Measurements from ENCODE around the gene CACNA1B. TPM values are rescaled to one million over a fixed set of nuclear protein-coding genes. Genes with fewer than 3 reads are reported as not detected.
A peak's percentile ranks its signal among the peaks of the same experiment; 100 is the strongest.

Gene CACNA1B
- total and polyA plus RNA-seq, 9 donors: 0.01 to 3.8 (median 0.16) TPM; not detected in 1

- Histone ChIP-seq H3K27ac (no peak overlapping the region), H3K27me3 (no peaks in the 10 kb centered on the region), H3K9me3 (no peaks in the 10 kb centered on the region), H3K36me3 (no peaks in the 10 kb centered on the region), H3K4me3 (no peak overlapping the region), H3K4me1 (ENCODE audit: insufficient read depth) (no peaks in the 10 kb centered on the region)
- peak in 1 of 5 donors; percentile 0 for DNase-seq
- 55 to 60% (median 58%) methylated on average over 8 of the region's 8 CpGs for WGBS, 3 donors
- no peak for TF ChIP-seq EP300 (IDR thresholded peaks at IDR 0.05)
- TF ChIP-seq, protein P1, sequence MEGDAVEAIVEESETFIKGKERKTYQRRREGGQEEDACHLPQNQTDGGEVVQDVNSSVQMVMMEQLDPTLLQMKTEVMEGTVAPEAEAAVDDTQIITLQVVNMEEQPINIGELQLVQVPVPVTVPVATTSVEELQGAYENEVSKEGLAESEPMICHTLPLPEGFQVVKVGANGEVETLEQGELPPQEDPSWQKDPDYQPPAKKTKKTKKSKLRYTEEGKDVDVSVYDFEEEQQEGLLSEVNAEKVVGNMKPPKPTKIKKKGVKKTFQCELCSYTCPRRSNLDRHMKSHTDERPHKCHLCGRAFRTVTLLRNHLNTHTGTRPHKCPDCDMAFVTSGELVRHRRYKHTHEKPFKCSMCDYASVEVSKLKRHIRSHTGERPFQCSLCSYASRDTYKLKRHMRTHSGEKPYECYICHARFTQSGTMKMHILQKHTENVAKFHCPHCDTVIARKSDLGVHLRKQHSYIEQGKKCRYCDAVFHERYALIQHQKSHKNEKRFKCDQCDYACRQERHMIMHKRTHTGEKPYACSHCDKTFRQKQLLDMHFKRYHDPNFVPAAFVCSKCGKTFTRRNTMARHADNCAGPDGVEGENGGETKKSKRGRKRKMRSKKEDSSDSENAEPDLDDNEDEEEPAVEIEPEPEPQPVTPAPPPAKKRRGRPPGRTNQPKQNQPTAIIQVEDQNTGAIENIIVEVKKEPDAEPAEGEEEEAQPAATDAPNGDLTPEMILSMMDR (IDR thresholded peaks at IDR 0.05): no peak
- intact Hi-C loops (cut with DNase I): no loop called here
Observed at GRCh38 chr9:138042640-138043039, 165.1 kb downstream of the CACNA1B start.

DNA sequence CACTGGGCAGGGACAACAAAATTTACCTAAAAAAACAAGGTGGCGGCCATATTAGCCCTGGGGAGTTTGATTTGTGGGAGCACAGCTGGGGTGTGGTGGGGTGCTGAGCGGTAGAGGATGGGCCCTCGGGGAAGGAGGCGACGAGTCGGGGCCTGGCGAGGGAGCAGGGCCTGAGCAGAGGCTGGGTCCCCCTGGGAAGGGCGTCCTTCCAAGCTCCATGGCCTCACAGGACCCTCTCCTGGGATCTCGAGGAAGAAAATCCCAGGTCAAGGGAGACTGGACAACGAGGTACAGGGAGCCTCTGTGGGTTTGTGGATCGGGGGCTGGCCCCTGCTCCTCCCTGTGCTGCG, 165.5 kb downstream of the CACNA1B start:
- H3K4me3 ChIP-seq: no peak overlapping the region
- WGBS, 3 donors: 84 to 88% (median 85%) methylated on average over 12 of the region's 12 CpGs
- H3K4me1 ChIP-seq (ENCODE audit: insufficient read depth): no peaks in the 10 kb centered on the region
- no peaks in the 10 kb centered on the region for H3K36me3 ChIP-seq
- no peak for TF ChIP-seq POLR2A (IDR thresholded peaks at IDR 0.05)
- TF ChIP-seq, protein P1 (IDR thresholded peaks at IDR 0.05): no peak
- TF ChIP-seq EP300 (IDR thresholded peaks at IDR 0.05): no peak
- DNase-seq: peak in 2 of 5 donors; percentile 2 to 3
- H3K9me3 ChIP-seq: no peaks in the 10 kb centered on the region
- no peak overlapping the region for H3K27ac ChIP-seq
- intact Hi-C loops (cut with DNase I): no loop called here
- no peaks in the 10 kb centered on the region for H3K27me3 ChIP-seq

DNA sequence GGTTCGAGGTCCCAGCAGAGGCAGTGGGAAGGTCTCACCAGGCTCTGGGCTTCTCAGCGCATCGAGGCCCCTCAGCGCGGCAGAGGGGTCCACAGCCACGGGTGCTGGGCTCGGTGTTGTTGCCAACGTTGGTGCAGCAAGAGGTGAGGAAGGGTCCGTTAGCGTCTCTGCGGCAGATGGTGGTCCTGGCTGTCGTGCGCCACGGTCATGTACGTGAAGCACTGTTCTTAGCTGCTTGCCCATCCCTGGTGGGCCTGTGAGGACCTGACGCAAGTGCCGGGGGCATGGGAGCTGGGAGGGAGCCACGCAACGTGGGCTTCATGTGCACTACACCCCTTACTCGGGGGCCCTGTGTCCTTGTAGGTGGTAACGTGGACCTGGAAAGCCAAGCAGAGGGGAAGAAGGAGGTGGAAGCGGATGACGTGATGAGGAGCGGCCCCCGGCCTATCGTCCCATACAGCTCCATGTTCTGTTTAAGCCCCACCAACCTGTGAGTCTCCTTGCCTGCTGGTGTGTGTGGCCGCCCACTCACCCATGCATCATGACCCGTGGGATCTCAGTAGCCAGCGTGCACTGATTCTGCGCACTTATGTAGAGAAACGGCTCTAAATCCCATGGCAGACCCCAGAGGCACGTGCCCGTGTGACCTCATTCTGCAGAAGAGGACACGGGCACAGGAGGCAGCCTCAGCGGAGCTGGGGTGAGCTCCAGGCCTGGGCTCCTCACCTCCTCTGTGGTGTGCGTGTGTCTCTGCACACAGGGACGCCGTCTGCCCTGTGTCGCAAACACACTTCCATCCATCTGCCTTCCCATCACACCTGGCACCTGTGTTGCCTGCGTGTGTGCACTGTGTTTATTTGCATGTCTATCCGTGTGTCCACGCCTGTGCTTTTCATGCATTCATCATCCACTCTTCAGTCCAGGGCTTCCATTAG, 166.1 kb downstream of the CACNA1B start:
- no peaks in the 10 kb centered on the region for H3K36me3 ChIP-seq
- no peaks in the 10 kb centered on the region for H3K9me3 ChIP-seq
- no peaks in the 10 kb centered on the region for H3K4me1 ChIP-seq (ENCODE audit: insufficient read depth)
- peak in 2 of 5 donors; percentile 6 to 7 for DNase-seq
- no peaks in the 10 kb centered on the region for H3K27me3 ChIP-seq
- no peak overlapping the region for H3K27ac ChIP-seq
- intact Hi-C loops (cut with DNase I): no loop called here
- H3K4me3 ChIP-seq: no peak overlapping the region
- 90 to 92% (median 91%) methylated on average over 42 of the region's 42 CpGs for WGBS, 3 donors
- TF ChIP-seq, protein P1 (IDR thresholded peaks at IDR 0.05): no peak
- TF ChIP-seq EP300 (IDR thresholded peaks at IDR 0.05) (no peak), POLR2A (IDR thresholded peaks at IDR 0.05) (no peak)

DNA sequence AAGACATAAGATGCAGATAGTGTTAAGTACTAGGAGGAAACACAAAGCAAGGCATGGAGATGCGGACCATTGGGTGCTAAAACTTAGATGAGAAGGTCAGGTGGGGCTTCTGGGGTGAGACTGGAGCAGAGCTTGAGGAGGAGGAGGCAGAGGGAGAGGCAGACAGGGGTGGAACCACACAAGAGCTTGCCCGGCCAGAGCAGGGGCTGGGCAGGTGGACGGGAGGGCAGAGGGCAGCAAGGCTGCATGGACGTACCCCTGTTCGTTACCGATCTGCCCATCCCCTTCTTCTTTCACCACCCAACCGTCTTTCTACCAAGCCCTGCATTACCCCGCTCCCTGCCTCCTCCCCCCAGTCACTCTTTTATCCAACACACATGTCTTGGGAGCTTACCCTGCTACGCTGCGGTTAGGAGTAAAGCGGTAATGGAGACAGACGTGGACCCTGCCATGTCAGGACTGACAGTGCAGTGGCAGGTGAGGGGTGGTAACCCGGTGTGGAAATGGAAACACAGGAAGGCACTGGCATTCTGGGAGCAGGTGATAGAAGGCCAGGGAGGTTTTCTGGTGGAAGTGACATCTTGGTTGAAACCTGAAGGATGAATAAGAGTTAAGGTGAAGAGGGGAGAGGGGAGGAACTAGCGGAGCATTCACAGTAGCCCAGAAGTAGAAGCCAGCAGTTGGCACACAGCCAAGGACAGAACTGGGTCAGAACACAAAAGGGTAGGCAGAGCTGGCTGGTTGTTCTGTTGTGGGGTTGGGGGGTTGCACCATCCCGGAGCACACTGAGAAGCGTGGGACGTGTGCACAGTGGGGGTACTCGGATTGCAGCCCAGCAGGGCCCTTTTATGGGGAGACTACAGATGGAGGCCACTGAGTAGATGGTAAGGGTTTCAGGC, 167.2 kb downstream of the CACNA1B start:
- WGBS, 3 donors: 73 to 76% (median 75%) methylated on average over 18 of the region's 18 CpGs
- peak in 2 of 5 donors; percentile 5 to 25 for DNase-seq

More for the DNA sequence above, 167.2 kb downstream of the CACNA1B start:
- H3K36me3 ChIP-seq: no peaks in the 10 kb centered on the region
- intact Hi-C loops (cut with DNase I): no loop called here
- no peaks in the 10 kb centered on the region for H3K4me1 ChIP-seq (ENCODE audit: insufficient read depth)
- no peaks in the 10 kb centered on the region for H3K9me3 ChIP-seq
- TF ChIP-seq, protein P1 (IDR thresholded peaks at IDR 0.05): no peak
- no peak for TF ChIP-seq EP300 (IDR thresholded peaks at IDR 0.05)
- no peak for TF ChIP-seq POLR2A (IDR thresholded peaks at IDR 0.05)
- H3K27ac ChIP-seq: no peak overlapping the region
- H3K4me3 ChIP-seq: no peak overlapping the region
- H3K27me3 ChIP-seq: no peaks in the 10 kb centered on the region
